Measurements from ENCODE around the gene ALDH9A1. TPM values are rescaled to one million over a fixed set of nuclear protein-coding genes. Genes with fewer than 3 reads are reported as not detected.
A peak's percentile ranks its signal among the peaks of the same experiment; 100 is the strongest.

ALDH9A1 gene
- polyA plus RNA-seq, 1 experiment = 43.8 TPM

- peak overlapping the region; percentile 63 for H3K4me3 ChIP-seq (ENCODE audit: low read depth, low read length)
- ChIA-PET CTCF (interaction anchor here (1.0 to 2.8 kb wide), 4 partner anchors 15 to 215 kb away, joined by 3 to 17 read pairs (median 5); no protein-coding TSS in a partner anchor), POLR2A (no interaction called here)
- DNase-seq (ENCODE audit: low read depth) = no peak
- no peaks in the 10 kb centered on the region for H3K36me3 ChIP-seq (ENCODE audit: control insufficient read depth, insufficient read depth, low read length)
- TF ChIP-seq CTCF (IDR thresholded peaks at IDR 0.05; ENCODE audit: insufficient read depth, low read depth, low read length) = no peak
- H3K27me3 ChIP-seq (ENCODE audit: control insufficient read depth, insufficient read depth, low read length) = peaks cover 3% of the 10 kb centered on the region; the same call in 1 of the 2 replicates
These were observed 345 bp upstream of the ALDH9A1 start for GRCh38 chr1:165698761-165699052.

GRCh38 chr1:165697491-165697880, 876 bp downstream of the ALDH9A1 start:
- DNase-seq (ENCODE audit: low read depth) = no peak
- no peaks in the 10 kb centered on the region for H3K36me3 ChIP-seq (ENCODE audit: control insufficient read depth, insufficient read depth, low read length)
- CTCF ChIA-PET = interaction anchor here (0.8 to 2.8 kb wide), 5 partner anchors 14 to 216 kb away, joined by 4 to 17 read pairs (median 5); partner anchors contain the start of gene TMCO1
- H3K27me3 ChIP-seq (ENCODE audit: control insufficient read depth, insufficient read depth, low read length) = peaks cover 3% of the 10 kb centered on the region; the same call in 1 of the 2 replicates
- peak overlapping the region; percentile 63 for H3K4me3 ChIP-seq (ENCODE audit: low read depth, low read length)
- POLR2A ChIA-PET = interaction anchor here (0.6 kb wide), 1 partner anchor 223 kb away, joined by 10 read pairs; no protein-coding TSS in a partner anchor
- TF ChIP-seq CTCF (IDR thresholded peaks at IDR 0.05; ENCODE audit: insufficient read depth, low read depth, low read length) = no peak

- Histone ChIP-seq H3K27me3 (ENCODE audit: control insufficient read depth, insufficient read depth, low read length) (peaks cover 3% of the 10 kb centered on the region; the same call in 1 of the 2 replicates), H3K36me3 (ENCODE audit: control insufficient read depth, insufficient read depth, low read length) (no peaks in the 10 kb centered on the region), H3K4me3 (ENCODE audit: low read depth, low read length) (no peak overlapping the region)
- POLR2A ChIA-PET = interaction anchor here (0.6 to 0.7 kb wide), 2 partner anchors 9 to 12 kb away, joined by 3 read pairs; no protein-coding TSS in a partner anchor
- peak; percentile 74 for DNase-seq (ENCODE audit: low read depth)
- no peak for TF ChIP-seq CTCF (IDR thresholded peaks at IDR 0.05; ENCODE audit: insufficient read depth, low read depth, low read length)
- CTCF ChIA-PET = interaction anchor here (0.9 to 2.8 kb wide), 3 partner anchors 35 to 95 kb away, joined by 3 to 17 read pairs (median 5); partner anchors contain the start of gene TMCO1
These were observed 1.7 kb downstream of the ALDH9A1 start for GRCh38 chr1:165696625-165697100.

- no peak for TF ChIP-seq CTCF (IDR thresholded peaks at IDR 0.05; ENCODE audit: insufficient read depth, low read depth, low read length)
- no peaks in the 10 kb centered on the region for H3K27me3 ChIP-seq (ENCODE audit: control insufficient read depth, insufficient read depth, low read length)
- no peak overlapping the region for H3K4me3 ChIP-seq (ENCODE audit: low read depth, low read length)
- POLR2A ChIA-PET = no interaction called here
- CTCF ChIA-PET = interaction anchor here (0.6 to 0.9 kb wide), 2 partner anchors 8 to 32 kb away, joined by 3 read pairs; no protein-coding TSS in a partner anchor
- peaks cover 3% of the 10 kb centered on the region; the same call in 1 of the 2 replicates for H3K36me3 ChIP-seq (ENCODE audit: control insufficient read depth, insufficient read depth, low read length)
- no peak for DNase-seq (ENCODE audit: low read depth)
These were observed 3.3 kb downstream of the ALDH9A1 start for GRCh38 chr1:165695031-165695430.

GRCh38 chr1:165688046-165688445, 10.3 kb downstream of the ALDH9A1 start:
- ChIA-PET POLR2A (interaction anchor here (0.7 kb wide), 1 partner anchor 9 kb away, joined by 3 read pairs; no protein-coding TSS in a partner anchor), CTCF (no interaction called here)
- H3K4me3 ChIP-seq (ENCODE audit: low read depth, low read length) = no peak overlapping the region
- H3K27me3 ChIP-seq (ENCODE audit: control insufficient read depth, insufficient read depth, low read length) = no peaks in the 10 kb centered on the region
- peaks cover 6% of the 10 kb centered on the region; the same call in 1 of the 2 replicates for H3K36me3 ChIP-seq (ENCODE audit: control insufficient read depth, insufficient read depth, low read length)
- no peak for DNase-seq (ENCODE audit: low read depth)
- no peak for TF ChIP-seq CTCF (IDR thresholded peaks at IDR 0.05; ENCODE audit: insufficient read depth, low read depth, low read length)

All from BJ (cell line).